Measurements from ENCODE around the gene PCSK9. TPM values are rescaled to one million over a fixed set of nuclear protein-coding genes. Genes with fewer than 3 reads are reported as not detected.

Gene PCSK9
- total and polyA plus RNA-seq, 2 of the 4 experiments (the other 2 are of a cell fraction) = under 0.01 to 0.17 TPM

DNA sequence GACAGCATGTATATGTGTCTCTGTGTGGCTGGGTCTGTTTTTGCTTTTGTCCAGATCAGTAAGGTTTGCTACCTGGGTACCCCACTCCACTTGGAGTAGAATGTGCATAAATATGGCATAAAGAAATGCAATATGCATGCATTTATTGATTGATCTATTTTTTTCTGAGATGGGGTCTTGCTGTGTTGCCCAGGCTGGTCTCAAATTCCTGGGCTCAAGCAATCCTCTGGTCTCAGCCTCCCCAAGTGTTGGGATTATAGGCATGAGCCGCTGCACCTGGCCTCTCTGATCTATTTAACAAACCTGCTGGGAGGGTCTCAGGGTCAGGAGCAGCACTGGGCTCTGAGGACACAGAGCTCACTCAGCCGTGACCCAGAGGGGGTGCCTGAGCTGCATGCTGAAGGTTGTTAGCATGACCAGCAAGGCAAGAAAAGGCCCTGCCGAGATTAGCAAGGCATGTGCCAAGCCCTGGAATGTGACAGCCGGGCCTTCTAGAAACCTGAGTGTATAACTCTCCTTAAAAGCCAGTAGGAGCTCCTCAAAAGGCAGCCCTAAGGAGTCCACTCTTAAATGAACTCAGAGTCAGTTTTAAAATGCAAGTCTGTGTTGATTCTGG lies 22.5 kb downstream of the PCSK9 start:
- Histone ChIP-seq H4K5ac (ENCODE audit: low read depth, low read length) (no peak overlapping the region), H3K4me1 (ENCODE audit: control insufficient read depth, insufficient read depth, low read length) (peaks cover 6% of the 10 kb centered on the region), H3K18ac (ENCODE audit: low read depth, low read length) (no peak overlapping the region), H3K14ac (replicated peaks; ENCODE audit: low read depth, low read length) (no peak overlapping the region), H3K56ac (ENCODE audit: extremely low read depth, insufficient read depth, low read length) (no peak overlapping the region), H3K9ac (ENCODE audit: low read depth, low read length) (no peak overlapping the region), H2AK9ac (replicated peaks; ENCODE audit: low read depth, low read length, poor library complexity) (no peak overlapping the region), H3K9me3 (ENCODE audit: control insufficient read depth, insufficient read depth, low read length) (no peaks in the 10 kb centered on the region), H3K79me1 (ENCODE audit: low read depth in 1 of 2, low read length in 2 of 2) (no peaks in the 10 kb centered on the region), H3K4ac (ENCODE audit: low read depth, low read length) (no peak overlapping the region), H4K91ac (ENCODE audit: insufficient read depth, low read depth, low read length) (no peak overlapping the region), H3K9me1 (ENCODE audit: insufficient read depth, low read length) (peaks cover 18% of the 10 kb centered on the region), H2BK120ac (ENCODE audit: low read depth, low read length) (no peak overlapping the region), H3K4me3 (ENCODE audit: insufficient read depth, low read depth, low read length) (no peak overlapping the region), H2AFZ (replicated peaks; ENCODE audit: low read length, poor library complexity) (no peak overlapping the region), H3K27me3 (ENCODE audit: control insufficient read depth, insufficient read depth, low read length) (peaks cover 24% of the 10 kb centered on the region), H2BK15ac (ENCODE audit: low read depth, low read length) (no peak overlapping the region), H3K27ac (ENCODE audit: insufficient read depth, low read length) (no peak overlapping the region), H2BK20ac (ENCODE audit: low read depth, low read length) (no peak overlapping the region), H3K4me2 (ENCODE audit: low read depth, low read length) (no peak overlapping the region), H3K23ac (ENCODE audit: low read depth, low read length) (no peak overlapping the region), H2AK5ac (ENCODE audit: low read depth, low read length) (no peak overlapping the region), H3K36me3 (ENCODE audit: control insufficient read depth, insufficient read depth, low read length) (peaks cover 5% of the 10 kb centered on the region), H2BK5ac (ENCODE audit: low read depth, low read length, poor library complexity, severe bottlenecking) (no peak overlapping the region), H4K20me1 (ENCODE audit: insufficient read depth, low read length) (peaks cover 18% of the 10 kb centered on the region), H4K8ac (ENCODE audit: low read depth in 2 of 2, low read length in 2 of 2) (no peak overlapping the region)
- intact Hi-C loops (cut with micrococcal nuclease) = no loop called here
- dilution Hi-C loops (cut with HindIII; ENCODE audit: low sequenced_read_pairs, unreplicated experiment) = no loop called here
- no TSS peak for BruUV-seq (replicated peaks)
- no peak for TF ChIP-seq MAFK (IDR thresholded peaks at IDR 0.05; ENCODE audit: low read depth, low read length)
- no peak for TF ChIP-seq SMC3 (IDR thresholded peaks at IDR 0.05; ENCODE audit: low read depth, low read length)
- no peak for TF ChIP-seq NFE2L2 (IDR thresholded peaks at IDR 0.05; ENCODE audit: low read depth, low read length)
- TF ChIP-seq MXI1 (IDR thresholded peaks at IDR 0.05; ENCODE audit: borderline replicate concordance, low read depth, low read length) = no peak
- no peak for TF ChIP-seq MAZ (IDR thresholded peaks at IDR 0.05; ENCODE audit: borderline replicate concordance, low read depth, low read length)
- TF ChIP-seq FOS (IDR thresholded peaks at IDR 0.05; ENCODE audit: low read depth, low read length) = no peak
- TF ChIP-seq CEBPB (IDR thresholded peaks at IDR 0.05; ENCODE audit: low read depth, low read length) = no peak
- TF ChIP-seq CHD1 (IDR thresholded peaks at IDR 0.05; ENCODE audit: low read depth, low read length) = no peak
- TF ChIP-seq RCOR1 (IDR thresholded peaks at IDR 0.05; ENCODE audit: insufficient replicate concordance, low read length) = no peak
- TF ChIP-seq RFX5 (IDR thresholded peaks at IDR 0.05; ENCODE audit: low read depth, low read length) = no peak
- TF ChIP-seq, protein P1, sequence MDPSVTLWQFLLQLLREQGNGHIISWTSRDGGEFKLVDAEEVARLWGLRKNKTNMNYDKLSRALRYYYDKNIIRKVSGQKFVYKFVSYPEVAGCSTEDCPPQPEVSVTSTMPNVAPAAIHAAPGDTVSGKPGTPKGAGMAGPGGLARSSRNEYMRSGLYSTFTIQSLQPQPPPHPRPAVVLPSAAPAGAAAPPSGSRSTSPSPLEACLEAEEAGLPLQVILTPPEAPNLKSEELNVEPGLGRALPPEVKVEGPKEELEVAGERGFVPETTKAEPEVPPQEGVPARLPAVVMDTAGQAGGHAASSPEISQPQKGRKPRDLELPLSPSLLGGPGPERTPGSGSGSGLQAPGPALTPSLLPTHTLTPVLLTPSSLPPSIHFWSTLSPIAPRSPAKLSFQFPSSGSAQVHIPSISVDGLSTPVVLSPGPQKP (IDR thresholded peaks at IDR 0.05; ENCODE audit: borderline replicate concordance, low read depth, low read length) = no peak
- TF ChIP-seq, protein P2, sequence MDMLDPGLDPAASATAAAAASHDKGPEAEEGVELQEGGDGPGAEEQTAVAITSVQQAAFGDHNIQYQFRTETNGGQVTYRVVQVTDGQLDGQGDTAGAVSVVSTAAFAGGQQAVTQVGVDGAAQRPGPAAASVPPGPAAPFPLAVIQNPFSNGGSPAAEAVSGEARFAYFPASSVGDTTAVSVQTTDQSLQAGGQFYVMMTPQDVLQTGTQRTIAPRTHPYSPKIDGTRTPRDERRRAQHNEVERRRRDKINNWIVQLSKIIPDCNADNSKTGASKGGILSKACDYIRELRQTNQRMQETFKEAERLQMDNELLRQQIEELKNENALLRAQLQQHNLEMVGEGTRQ (IDR thresholded peaks at IDR 0.05; ENCODE audit: low read depth, low read length) = no peak
- TF ChIP-seq RAD21 (IDR thresholded peaks at IDR 0.05; ENCODE audit: low read length) = no peak
- no peak for TF ChIP-seq BHLHE40 (IDR thresholded peaks at IDR 0.05; ENCODE audit: low read depth, low read length)
- TF ChIP-seq, protein P3, sequence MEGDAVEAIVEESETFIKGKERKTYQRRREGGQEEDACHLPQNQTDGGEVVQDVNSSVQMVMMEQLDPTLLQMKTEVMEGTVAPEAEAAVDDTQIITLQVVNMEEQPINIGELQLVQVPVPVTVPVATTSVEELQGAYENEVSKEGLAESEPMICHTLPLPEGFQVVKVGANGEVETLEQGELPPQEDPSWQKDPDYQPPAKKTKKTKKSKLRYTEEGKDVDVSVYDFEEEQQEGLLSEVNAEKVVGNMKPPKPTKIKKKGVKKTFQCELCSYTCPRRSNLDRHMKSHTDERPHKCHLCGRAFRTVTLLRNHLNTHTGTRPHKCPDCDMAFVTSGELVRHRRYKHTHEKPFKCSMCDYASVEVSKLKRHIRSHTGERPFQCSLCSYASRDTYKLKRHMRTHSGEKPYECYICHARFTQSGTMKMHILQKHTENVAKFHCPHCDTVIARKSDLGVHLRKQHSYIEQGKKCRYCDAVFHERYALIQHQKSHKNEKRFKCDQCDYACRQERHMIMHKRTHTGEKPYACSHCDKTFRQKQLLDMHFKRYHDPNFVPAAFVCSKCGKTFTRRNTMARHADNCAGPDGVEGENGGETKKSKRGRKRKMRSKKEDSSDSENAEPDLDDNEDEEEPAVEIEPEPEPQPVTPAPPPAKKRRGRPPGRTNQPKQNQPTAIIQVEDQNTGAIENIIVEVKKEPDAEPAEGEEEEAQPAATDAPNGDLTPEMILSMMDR (conservative IDR thresholded peaks at IDR 0.05; ENCODE audit: low read depth, low read length) = no peak
- in situ Hi-C loops (cut with MboI; ENCODE audit: low sequenced_read_pairs) = no loop called here
- WGBS, 2 experiments (ENCODE audit: extremely low coverage in 2 of 2, insufficient read length in 1 of 2) = 75% methylated on average over 3 of the region's 4 CpGs; no CpG with 5 or more reads in 1 of the 2 experiments
- POLR2A ChIA-PET (ENCODE audit: unreplicated experiment) = no interaction called here
- CTCF ChIA-PET = no interaction called here
- ATAC-seq (ENCODE audit: low read depth) (no peak; the same call in 1 of the 2 replicates), DNase-seq (no peak)

All from IMR-90 (cell line).